ENCODE measurements around the gene NLRP5. TPM values are rescaled to one million over a fixed set of nuclear protein-coding genes. Genes with fewer than 3 reads are reported as not detected.

Gene NLRP5
- total RNA-seq, 2 experiments from 2014 or later, result not detected

DNA sequence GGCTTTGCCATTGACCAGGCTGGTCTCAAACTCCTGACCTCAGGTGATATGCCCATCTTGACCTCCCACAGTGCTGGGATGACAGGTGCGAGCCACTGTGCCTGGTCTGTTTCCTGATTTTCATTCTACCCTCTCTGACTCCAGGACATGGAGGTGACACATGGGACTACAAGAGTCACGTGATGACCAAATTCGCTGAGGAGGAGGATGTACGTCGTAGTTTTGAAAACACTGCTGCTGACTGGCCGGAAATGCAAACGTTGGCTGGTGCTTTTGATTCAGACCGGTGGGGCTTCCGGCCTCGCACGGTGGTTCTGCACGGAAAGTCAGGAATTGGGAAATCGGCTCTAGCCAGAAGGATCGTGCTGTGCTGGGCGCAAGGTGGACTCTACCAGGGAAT lies 40.2 kb downstream of the NLRP5 start:
- no peak overlapping the region for H3K27ac Mint-ChIP-seq
- intact Hi-C loops (cut with micrococcal nuclease), result no loop called here

DNA sequence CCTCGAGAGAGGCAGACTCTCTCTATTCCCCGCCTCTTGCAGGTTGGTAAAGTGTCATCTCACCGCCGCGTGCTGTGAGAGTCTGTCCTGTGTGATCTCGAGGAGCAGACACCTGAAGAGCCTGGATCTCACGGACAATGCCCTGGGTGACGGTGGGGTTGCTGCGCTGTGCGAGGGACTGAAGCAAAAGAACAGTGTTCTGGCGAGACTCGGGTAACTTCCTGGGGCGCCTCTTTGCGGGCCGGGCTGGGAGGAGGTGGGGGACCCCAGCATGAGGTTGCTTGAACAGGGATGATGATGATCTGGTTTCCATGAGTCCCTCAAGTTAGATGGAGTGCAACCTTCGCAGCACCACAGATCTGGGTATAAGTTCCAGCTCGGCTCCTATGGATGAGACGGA lies 67.0 kb downstream of the NLRP5 start:
- Mint-ChIP-seq H3K9me3 (peaks cover 4% of the 10 kb centered on the region), H3K27me3 (peaks cover 11% of the 10 kb centered on the region), H3K36me3 (ENCODE audit: low read depth) (no peaks in the 10 kb centered on the region), H3K4me3 (no peak overlapping the region), H3K27ac (no peak overlapping the region), H3K4me1 (ENCODE audit: low read depth) (no peaks in the 10 kb centered on the region)
- CTCF ChIA-PET, result interaction anchor here (1.4 kb wide), 1 partner anchor 12 kb away, joined by 5 read pairs; no protein-coding TSS in a partner anchor
- POLR2A ChIA-PET, result no interaction called here
- DNase-seq, result no peak
- ATAC-seq, result no peak
- intact Hi-C loops (cut with micrococcal nuclease), result no loop called here
- TF ChIP-seq, protein P1, sequence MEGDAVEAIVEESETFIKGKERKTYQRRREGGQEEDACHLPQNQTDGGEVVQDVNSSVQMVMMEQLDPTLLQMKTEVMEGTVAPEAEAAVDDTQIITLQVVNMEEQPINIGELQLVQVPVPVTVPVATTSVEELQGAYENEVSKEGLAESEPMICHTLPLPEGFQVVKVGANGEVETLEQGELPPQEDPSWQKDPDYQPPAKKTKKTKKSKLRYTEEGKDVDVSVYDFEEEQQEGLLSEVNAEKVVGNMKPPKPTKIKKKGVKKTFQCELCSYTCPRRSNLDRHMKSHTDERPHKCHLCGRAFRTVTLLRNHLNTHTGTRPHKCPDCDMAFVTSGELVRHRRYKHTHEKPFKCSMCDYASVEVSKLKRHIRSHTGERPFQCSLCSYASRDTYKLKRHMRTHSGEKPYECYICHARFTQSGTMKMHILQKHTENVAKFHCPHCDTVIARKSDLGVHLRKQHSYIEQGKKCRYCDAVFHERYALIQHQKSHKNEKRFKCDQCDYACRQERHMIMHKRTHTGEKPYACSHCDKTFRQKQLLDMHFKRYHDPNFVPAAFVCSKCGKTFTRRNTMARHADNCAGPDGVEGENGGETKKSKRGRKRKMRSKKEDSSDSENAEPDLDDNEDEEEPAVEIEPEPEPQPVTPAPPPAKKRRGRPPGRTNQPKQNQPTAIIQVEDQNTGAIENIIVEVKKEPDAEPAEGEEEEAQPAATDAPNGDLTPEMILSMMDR (IDR thresholded peaks at IDR 0.05), result no peak

More for the DNA sequence above, 40.2 kb downstream of the NLRP5 start:
- ATAC-seq (no peak), DNase-seq (no peak)
- ChIA-PET CTCF (no interaction called here), POLR2A (no interaction called here)
- H3K4me3 Mint-ChIP-seq, result no peak overlapping the region
- peaks cover 6% of the 10 kb centered on the region for H3K9me3 Mint-ChIP-seq
- TF ChIP-seq, protein P1 (IDR thresholded peaks at IDR 0.05), result no peak
- no peaks in the 10 kb centered on the region for H3K4me1 Mint-ChIP-seq (ENCODE audit: low read depth)
- no peaks in the 10 kb centered on the region for H3K27me3 Mint-ChIP-seq
- H3K36me3 Mint-ChIP-seq (ENCODE audit: low read depth), result no peaks in the 10 kb centered on the region

DNA sequence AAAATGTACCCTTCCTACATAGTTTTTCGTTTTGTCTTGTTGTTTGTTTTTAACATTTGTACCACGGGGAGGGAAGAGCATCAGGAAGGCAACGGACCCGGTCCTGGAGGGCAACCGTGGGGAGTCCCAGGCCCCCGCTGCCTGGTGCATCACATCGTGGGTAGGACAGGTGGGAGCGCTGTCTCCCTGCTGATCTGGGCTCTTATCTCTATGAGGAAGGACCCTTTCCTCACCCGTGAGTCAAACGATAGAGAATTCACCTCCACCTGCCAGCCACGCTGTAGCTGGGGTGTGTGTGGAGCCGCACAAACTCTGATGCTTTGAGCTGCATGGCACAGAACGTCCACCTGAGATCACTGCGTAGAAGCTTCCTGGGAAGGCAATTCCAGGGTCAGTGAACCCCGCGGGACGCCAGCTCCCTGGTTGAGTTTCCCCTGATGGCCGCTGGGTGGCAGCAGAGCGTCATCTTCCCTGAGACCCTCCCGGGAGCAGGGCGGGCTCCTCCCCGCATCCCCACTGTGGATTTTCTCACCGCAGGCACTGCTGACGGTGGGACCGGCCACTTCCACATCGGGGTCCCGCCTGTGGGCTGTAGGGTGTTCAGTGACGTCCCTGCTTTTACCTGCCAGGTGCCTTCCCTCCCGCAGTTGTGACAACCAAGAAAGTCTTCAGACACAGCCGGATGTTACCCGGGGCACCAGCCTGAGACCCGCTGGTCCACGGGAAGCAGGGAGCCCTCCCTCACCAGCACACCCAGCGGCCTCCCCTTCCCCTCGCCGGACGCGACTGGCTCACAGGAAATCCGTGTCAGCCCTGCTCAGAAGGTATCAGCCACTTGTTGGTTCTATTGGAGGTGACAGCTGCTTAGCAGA lies 79.8 kb downstream of the NLRP5 start:
- H3K27me3 Mint-ChIP-seq, result peaks cover 25% of the 10 kb centered on the region
- no peaks in the 10 kb centered on the region for H3K36me3 Mint-ChIP-seq (ENCODE audit: low read depth)
- TF ChIP-seq, protein P1 (IDR thresholded peaks at IDR 0.05), result peak; percentile 99
- ChIA-PET POLR2A (no interaction called here), CTCF (interaction anchor here (0.6 to 3.1 kb wide), 51 partner anchors 10 to 1095 kb away, joined by 3 to 31 read pairs (median 4); partner anchors contain the start of genes EDDM13 and ZNF787)
- DNase-seq, result peak; percentile 65
- intact Hi-C loops (cut with micrococcal nuclease), result loop anchor here (5.0 to 10.0 kb wide), 3 partner anchors 106 to 268 kb away; no protein-coding TSS in a partner anchor
- peak overlapping the region; percentile 54 for H3K4me3 Mint-ChIP-seq
- no peak overlapping the region for H3K27ac Mint-ChIP-seq
- no peaks in the 10 kb centered on the region for H3K9me3 Mint-ChIP-seq
- ATAC-seq, result peak; percentile 84
- H3K4me1 Mint-ChIP-seq (ENCODE audit: low read depth), result peaks cover 11% of the 10 kb centered on the region

DNA sequence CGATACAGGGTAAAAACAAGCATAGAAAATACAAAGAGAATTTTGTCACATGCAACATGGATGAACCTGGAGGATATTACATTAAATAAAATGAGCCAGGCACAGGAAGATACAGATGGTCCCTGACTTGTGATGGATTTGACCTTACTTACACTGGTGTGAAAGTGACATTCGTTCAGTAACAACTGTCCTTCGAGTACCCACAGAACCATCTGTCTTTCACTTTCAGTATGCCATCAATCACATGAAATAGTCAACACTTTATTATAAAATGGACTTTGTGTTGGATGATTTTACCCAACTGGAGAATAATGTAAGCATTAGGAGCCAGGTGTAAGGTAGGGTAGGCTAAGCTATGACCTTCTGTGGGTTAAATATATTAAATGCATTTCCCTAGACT lies 83.1 kb downstream of the NLRP5 start:
- TF ChIP-seq, protein P1 (IDR thresholded peaks at IDR 0.05), result no peak
- peaks cover 11% of the 10 kb centered on the region for H3K27me3 Mint-ChIP-seq
- ChIA-PET CTCF (interaction anchor here (0.6 to 1.8 kb wide), 4 partner anchors 11 to 264 kb away, joined by 3 to 7 read pairs (median 4); no protein-coding TSS in a partner anchor), POLR2A (no interaction called here)
- H3K4me1 Mint-ChIP-seq (ENCODE audit: low read depth), result peaks cover 11% of the 10 kb centered on the region
- DNase-seq, result no peak
- intact Hi-C loops (cut with micrococcal nuclease), result loop anchor here (5.0 to 10.0 kb wide), 3 partner anchors 103 to 265 kb away; no protein-coding TSS in a partner anchor
- H3K4me3 Mint-ChIP-seq, result no peak overlapping the region
- no peaks in the 10 kb centered on the region for H3K36me3 Mint-ChIP-seq (ENCODE audit: low read depth)
- no peaks in the 10 kb centered on the region for H3K9me3 Mint-ChIP-seq
- no peak overlapping the region for H3K27ac Mint-ChIP-seq
- ATAC-seq, result no peak

DNA sequence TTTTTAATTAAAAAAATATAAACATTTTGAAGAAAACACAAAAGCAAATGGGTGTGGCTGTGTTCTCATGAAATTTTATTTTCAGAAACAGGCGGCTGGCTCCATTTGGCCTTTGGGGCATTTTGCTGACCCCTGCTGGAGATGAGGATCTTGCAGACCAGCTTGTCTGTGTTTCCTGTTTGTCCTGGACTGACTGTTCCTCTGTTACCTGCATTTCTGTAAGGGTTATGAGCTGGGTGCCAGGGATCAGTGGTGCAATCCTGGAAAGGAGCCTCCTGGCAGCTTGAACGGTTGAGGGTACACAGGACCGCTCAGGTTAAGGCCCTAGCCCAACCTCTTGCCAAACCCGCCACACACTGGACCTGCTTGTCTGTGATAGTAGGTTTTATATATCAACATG lies 84.6 kb downstream of the NLRP5 start:
- H3K4me1 Mint-ChIP-seq (ENCODE audit: low read depth), result peaks cover 8% of the 10 kb centered on the region
- ChIA-PET CTCF (interaction anchor here (0.7 to 1.1 kb wide), 4 partner anchors 10 to 262 kb away, joined by 3 to 4 read pairs (median 3); no protein-coding TSS in a partner anchor), POLR2A (no interaction called here)
- no peak overlapping the region for H3K4me3 Mint-ChIP-seq
- no peak for ATAC-seq
- no peaks in the 10 kb centered on the region for H3K36me3 Mint-ChIP-seq (ENCODE audit: low read depth)
- intact Hi-C loops (cut with micrococcal nuclease), result no loop called here
- TF ChIP-seq, protein P1 (IDR thresholded peaks at IDR 0.05), result no peak
- DNase-seq, result peak; percentile 13
- H3K9me3 Mint-ChIP-seq, result no peaks in the 10 kb centered on the region
- H3K27me3 Mint-ChIP-seq, result peaks cover 1% of the 10 kb centered on the region
- no peak overlapping the region for H3K27ac Mint-ChIP-seq

Measured in activated CD8-positive, alpha-beta T cell treated with anti-CD3 and anti-CD28 coated beads for 36 hours (primary cell).